Osteocyte (in vitro differentiated cells): Measurements from ENCODE around the gene RNF114. TPM values are rescaled to one million over a fixed set of nuclear protein-coding genes. Genes with fewer than 3 reads are reported as not detected.
"Not testable (repeated sequence)": the region's sequence is repeated elsewhere in the genome, so short reads cannot be mapped to it uniquely, and the experiment has no call there.

ENCODE experiments used
- DNase-seq: peaks from one replicate; pipeline ENCODE4 v3.0.0; 2021; ENCODE audit warnings: mixed read lengths; ENCODE audit not compliant: unreplicated experiment; ENCODE audit errors: extremely low spot score
- H3K27ac Mint-ChIP-seq: one replicate; pipeline ENCODE4 v1.8.0; 2021; ENCODE audit warnings: mild to moderate bottlenecking, mixed read lengths; ENCODE audit not compliant: unreplicated experiment
- H3K27me3 Mint-ChIP-seq: one replicate; pipeline ENCODE4 v1.8.0; 2021; ENCODE audit warnings: mixed read lengths; ENCODE audit not compliant: unreplicated experiment
- H3K36me3 Mint-ChIP-seq: one replicate; pipeline ENCODE4 v1.8.0; 2021; ENCODE audit warnings: mixed read lengths; ENCODE audit not compliant: unreplicated experiment
- H3K4me1 Mint-ChIP-seq: one replicate; pipeline ENCODE4 v1.8.0; 2021; ENCODE audit warnings: mixed read lengths; ENCODE audit not compliant: unreplicated experiment
- H3K4me3 Mint-ChIP-seq: one replicate; pipeline ENCODE4 v1.8.0; 2021; ENCODE audit warnings: mild to moderate bottlenecking, moderate library complexity, mixed read lengths; ENCODE audit not compliant: unreplicated experiment
- H3K9me3 Mint-ChIP-seq: one replicate; pipeline ENCODE4 v1.8.0; 2021; ENCODE audit warnings: mixed read lengths; ENCODE audit not compliant: unreplicated experiment
- total RNA-seq: library from RNA; stranded (reverse); gene quantifications from 2 replicates; pipeline ENCODE4 v1.2.1, GENCODE V29; 2021
- TF ChIP-seq, protein P1 (sequence below): fragments of 200-600 bp; sonication (generic); IDR thresholded peaks from 2 replicates; pipeline ENCODE4 v1.5.0; 2021; ENCODE audit warnings: antibody characterized with exemption, mild to moderate bottlenecking, moderate library complexity

The RNF114 gene
- total RNA-seq, 1 donor from 2014 or later, result 64.9 TPM

DNA sequence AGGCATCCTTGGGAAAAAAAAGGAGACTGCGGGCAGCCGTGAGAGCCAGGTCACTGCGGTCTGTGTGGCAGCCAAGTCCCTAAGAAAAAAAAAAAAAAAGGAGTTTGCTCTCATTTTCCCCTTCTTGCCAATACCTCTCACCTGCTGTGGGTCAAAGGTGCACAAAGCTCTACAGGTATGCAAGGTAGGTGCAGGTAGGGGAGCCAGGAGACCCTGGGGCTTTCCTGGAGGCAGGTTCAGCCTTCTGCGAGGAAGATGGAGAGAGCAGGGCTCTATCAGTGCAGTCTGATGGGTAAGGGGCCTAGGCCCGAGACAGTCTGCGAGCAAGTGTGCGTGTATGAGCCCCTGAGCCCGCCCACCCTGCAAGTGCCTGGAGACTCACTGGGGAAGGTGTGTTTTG is 34.3 kb downstream of the RNF114 start:
- no peaks in the 10 kb centered on the region for H3K9me3 Mint-ChIP-seq
- H3K27me3 Mint-ChIP-seq, result no peaks in the 10 kb centered on the region
- peaks cover 9% of the 10 kb centered on the region for H3K4me1 Mint-ChIP-seq
- DNase-seq, result no peak
- no peak overlapping the region for H3K4me3 Mint-ChIP-seq
- H3K27ac Mint-ChIP-seq, result no peak overlapping the region
- H3K36me3 Mint-ChIP-seq, result no peaks in the 10 kb centered on the region
- TF ChIP-seq, protein P1, sequence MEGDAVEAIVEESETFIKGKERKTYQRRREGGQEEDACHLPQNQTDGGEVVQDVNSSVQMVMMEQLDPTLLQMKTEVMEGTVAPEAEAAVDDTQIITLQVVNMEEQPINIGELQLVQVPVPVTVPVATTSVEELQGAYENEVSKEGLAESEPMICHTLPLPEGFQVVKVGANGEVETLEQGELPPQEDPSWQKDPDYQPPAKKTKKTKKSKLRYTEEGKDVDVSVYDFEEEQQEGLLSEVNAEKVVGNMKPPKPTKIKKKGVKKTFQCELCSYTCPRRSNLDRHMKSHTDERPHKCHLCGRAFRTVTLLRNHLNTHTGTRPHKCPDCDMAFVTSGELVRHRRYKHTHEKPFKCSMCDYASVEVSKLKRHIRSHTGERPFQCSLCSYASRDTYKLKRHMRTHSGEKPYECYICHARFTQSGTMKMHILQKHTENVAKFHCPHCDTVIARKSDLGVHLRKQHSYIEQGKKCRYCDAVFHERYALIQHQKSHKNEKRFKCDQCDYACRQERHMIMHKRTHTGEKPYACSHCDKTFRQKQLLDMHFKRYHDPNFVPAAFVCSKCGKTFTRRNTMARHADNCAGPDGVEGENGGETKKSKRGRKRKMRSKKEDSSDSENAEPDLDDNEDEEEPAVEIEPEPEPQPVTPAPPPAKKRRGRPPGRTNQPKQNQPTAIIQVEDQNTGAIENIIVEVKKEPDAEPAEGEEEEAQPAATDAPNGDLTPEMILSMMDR, result no peak

DNA sequence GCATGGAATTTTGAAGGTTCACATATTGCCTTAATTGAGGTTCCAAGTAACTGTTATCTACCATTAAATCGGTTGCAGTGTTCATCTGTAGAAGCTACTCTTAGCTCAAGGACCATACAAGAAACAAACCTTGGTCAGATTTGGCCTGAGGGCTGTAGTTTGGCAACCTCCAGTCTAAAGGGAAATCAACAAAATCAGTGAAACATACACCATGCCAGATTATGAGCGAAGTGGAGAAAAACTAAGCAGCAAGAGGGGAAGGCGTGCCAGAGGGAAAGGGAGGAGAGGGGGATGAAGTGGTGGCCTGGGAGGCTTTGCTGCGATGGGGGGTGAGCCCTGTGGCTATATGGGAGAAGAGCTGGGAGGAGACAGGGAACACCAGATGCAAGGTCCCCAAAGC is 37.8 kb downstream of the RNF114 start:
- no peak for DNase-seq
- TF ChIP-seq, protein P1, result no peak
- no peak overlapping the region for H3K4me3 Mint-ChIP-seq
- no peaks in the 10 kb centered on the region for H3K9me3 Mint-ChIP-seq
- no peaks in the 10 kb centered on the region for H3K27me3 Mint-ChIP-seq
- H3K36me3 Mint-ChIP-seq, result no peaks in the 10 kb centered on the region
- no peak overlapping the region for H3K27ac Mint-ChIP-seq
- H3K4me1 Mint-ChIP-seq, result peaks cover 6% of the 10 kb centered on the region

DNA sequence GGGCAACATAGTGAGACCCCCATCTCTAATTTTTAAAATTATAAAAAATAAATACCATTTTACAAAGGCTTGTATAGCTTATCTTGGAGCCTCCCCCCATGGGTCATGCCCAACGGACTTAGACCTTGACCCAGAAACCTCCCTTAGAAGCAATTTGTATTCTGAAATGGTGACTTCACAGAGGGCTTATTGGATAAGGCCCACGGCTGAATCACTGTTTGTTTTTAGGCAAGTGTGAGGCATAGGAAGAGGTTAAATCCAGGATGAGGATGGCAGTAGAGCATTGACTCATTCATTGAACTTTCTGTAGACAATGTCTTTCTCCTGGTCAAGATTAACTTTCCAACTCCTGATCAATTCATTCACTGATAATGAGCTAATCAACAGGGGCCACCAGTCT is 40.3 kb downstream of the RNF114 start:
- Mint-ChIP-seq H3K4me1 (peaks cover 8% of the 10 kb centered on the region), H3K36me3 (no peaks in the 10 kb centered on the region), H3K9me3 (no peaks in the 10 kb centered on the region), H3K4me3 (no peak overlapping the region), H3K27me3 (no peaks in the 10 kb centered on the region), H3K27ac (no peak overlapping the region)
- TF ChIP-seq, protein P1, result no peak
- DNase-seq, result no peak

DNA sequence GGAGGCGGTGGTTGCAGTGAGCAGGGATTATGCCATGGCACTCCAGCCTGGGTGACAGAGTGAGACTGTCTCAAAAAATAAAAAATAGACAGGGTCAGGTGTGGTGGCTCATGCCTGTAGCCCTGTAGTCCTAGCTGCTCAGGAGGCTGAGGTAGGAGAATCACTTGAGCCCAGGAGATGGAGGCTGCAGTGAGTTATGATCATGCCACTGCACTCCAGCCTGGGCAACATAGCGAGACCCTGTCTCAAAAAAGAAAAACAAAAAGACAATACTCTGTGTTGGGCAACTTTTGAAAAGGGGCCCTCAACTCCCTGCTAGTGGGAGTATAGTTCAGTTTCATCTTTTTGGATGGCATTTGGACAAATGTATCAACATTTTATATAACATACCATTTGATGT is 41.5 kb downstream of the RNF114 start:
- H3K4me1 Mint-ChIP-seq, result peaks cover 15% of the 10 kb centered on the region
- not testable (repeated sequence) for H3K27me3 Mint-ChIP-seq, H3K9me3 Mint-ChIP-seq, DNase-seq, H3K36me3 Mint-ChIP-seq, H3K27ac Mint-ChIP-seq, H3K4me3 Mint-ChIP-seq

DNA sequence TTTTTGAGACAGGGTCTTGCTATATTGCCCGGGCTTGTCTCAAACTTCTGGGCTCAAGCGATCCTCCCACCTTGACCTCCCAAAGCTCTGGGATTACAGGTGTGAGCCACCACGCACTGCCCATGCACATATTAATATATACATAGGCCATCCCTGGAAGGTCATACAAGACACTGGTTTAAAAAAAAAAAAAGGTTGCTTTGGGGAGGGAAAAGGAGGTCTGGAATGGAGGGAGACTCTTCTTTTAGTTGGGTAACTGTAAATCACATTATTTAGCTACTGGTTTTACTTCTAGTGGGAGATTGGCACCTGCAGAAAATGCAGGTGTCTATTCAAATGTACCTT is 42.5 kb downstream of the RNF114 start:
- no peak overlapping the region for H3K27ac Mint-ChIP-seq
- no peak for DNase-seq
- peaks cover under 1% of the 10 kb centered on the region for H3K36me3 Mint-ChIP-seq
- H3K4me1 Mint-ChIP-seq, result peaks cover 23% of the 10 kb centered on the region
- H3K9me3 Mint-ChIP-seq, result no peaks in the 10 kb centered on the region
- TF ChIP-seq, protein P1, result no peak
- H3K4me3 Mint-ChIP-seq, result no peak overlapping the region
- no peaks in the 10 kb centered on the region for H3K27me3 Mint-ChIP-seq
